GM18505 (cell line): ENCODE measurements around the gene TRABD2B.

ENCODE experiments used
- ATAC-seq: cut with Tn5 transposase; IDR thresholded peaks from one replicate; pipeline ENCODE4 v1.9.1; 2021; ENCODE audit not compliant: unreplicated experiment
- POLR2A ChIP-seq: IDR thresholded peaks from 4 replicates; pipeline ENCODE4 v1.6.1; 2011; ENCODE audit warnings: borderline replicate concordance; ENCODE audit not compliant: insufficient read depth, insufficient read length; ENCODE audit errors: extremely low read depth

TRABD2B gene

DNA sequence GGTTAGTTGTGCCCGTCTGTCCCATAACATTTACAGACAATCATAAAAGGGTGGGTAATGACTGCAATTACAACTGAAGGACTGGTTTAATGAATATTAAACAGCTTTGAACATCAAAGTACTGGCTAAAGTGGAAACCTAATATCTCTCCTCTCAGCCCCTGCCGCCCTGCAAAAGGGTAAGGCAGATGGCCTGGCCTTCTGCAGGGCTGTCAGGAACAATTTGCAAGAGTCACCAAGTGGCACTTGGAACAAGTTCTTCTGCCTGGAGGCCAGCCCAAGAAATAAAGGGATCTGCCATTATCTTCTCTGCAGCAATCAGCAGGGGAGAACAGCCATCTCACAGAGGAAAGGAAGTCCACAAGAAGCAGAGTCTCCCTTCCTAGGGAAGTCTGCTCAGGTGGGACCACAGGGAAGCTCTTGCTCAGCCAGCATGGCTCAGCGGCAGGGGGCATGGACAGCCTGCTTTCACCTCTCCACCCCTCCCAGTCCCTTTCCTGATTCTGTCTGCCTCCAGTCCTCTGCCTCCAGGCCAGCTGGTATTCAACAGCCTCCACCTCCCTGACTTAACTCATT, 96.1 kb downstream of the TRABD2B start:
- no peak for ATAC-seq
- TF ChIP-seq POLR2A = no peak

DNA sequence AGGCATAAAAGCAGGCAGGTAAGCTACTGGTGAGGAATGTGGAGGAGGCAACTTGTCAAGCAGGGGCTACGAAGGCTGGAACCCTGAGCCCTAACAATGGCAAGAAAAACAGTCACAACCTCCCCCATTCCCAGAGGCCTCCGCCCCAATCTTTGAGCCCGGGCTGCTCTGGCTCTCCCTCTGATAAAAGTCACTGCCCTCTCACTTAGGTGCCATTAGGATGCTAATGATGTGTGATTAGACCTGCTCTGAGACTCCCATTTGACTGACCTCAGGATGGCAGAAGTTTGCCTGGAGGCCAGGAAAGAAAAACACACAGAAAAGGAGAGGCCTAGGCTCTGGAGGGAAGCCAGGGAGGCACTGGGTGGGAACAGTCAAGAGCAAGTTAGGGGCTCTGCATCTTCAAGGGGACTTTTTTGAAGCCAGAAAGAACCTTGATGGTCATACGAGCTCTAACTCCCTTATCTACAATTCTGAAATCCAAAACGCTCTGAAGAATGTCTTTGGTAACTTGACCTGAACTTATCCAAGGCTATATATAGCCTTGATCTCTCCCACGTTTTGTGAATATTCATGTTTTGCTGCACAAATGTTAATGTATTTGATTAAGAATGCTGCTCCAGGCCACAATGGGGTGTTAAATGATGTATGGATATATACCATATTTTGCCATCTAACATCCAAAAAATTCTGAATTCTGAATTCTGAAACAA, 98.9 kb downstream of the TRABD2B start:
- no peak for TF ChIP-seq POLR2A
- no peak for ATAC-seq

DNA sequence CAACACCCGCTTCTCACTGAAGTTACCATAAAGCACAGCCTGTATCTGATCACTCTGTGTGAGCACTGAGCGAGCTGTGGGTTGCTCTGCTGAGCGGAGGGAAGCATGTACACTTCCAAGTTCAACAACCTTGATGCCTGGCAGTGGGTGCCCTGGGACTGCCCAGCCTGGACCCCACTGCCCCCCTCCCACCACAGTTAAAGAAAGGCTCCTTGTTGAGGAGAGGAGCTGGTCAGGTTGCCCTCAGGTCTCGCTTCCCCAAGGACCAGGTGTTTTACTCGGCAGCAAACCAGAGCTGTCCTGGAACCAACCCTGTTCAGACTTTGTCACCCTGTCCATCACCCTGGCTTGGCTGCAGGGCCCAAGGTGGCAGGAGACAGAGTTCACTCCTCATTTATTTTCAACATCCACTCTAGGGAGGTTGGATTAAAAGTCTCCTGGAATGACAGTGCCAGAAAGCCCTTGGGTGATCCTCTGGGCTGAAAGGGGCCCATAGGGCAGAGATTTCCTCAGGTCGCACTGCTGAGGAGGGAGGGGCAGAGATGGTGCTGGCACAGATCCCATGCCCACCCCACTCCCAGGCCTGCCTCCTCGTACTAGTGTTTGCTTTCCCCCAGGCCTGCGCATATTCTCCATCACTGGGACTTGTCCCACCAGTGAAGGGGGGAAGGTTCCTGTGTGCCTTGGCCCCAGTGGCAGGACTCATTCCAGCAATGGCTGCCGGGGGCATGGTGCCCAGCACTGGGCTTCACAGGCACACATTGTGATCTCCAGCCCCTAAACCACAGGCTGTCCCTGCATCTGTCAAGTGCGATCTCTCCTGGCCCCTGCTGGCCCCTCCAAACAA, 101.7 kb downstream of the TRABD2B start:
- no peak for TF ChIP-seq POLR2A
- no peak for ATAC-seq

DNA sequence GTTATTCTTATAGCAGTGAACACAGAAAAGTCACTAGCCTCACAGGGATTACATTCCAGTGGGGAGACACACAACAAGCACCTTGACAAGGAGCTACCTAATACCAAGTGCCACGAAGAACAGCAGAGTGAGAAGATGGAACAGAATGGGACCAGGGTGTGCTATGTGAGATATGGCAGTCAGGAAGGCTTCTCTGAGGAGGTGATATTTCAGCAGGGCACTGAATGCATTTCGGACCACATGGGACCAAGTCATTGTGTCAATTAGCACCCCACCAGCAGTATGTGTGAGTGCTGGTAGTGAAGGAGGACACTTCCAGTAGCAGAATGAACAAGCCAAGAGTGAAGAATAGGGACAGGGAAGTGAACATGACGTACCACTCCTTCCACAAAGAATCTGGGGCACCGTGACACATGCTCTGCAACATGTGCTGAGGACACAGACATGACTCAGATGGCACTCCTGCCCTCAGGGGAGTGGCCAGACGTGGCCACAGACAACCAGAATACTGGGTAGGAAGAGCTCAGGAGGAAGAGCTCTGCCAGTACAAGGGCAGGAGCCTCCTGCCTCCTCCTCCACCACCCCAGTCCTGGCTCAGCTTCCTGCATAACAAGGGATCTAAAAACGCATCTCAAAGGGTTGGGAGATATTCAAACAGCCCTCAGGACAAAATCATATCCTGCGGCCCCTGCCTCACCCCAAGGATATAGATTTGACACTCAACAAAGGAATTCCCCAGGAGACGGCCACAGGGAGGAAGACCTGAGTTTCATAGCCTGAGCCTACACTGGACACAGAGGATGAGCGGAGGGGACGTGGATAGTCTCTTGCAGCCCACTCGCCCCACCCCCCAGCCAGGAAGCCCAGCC, 102.5 kb downstream of the TRABD2B start:
- no peak for ATAC-seq

DNA sequence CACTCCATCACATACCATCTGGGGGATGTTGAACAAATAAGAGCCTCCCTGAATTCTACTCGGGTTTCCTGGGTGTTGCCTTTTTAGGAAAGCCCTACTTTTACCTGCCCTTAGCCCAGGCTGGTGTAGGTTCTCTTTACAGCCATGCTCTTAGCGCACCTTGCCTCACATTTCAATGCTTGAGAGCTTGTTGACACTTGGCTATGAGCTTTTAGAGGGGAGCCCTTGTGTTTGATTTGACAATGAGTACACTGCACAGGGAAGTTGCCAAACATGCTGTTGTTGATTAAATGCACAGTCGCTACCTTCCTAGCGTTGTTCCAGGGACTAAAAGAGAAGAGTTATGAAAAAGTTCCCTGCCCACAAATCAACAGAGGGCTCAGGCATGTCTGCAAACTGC, 103.8 kb downstream of the TRABD2B start:
- no peak for TF ChIP-seq POLR2A
- ATAC-seq = no peak

More for the DNA sequence above, 102.5 kb downstream of the TRABD2B start:
- TF ChIP-seq POLR2A = no peak

DNA sequence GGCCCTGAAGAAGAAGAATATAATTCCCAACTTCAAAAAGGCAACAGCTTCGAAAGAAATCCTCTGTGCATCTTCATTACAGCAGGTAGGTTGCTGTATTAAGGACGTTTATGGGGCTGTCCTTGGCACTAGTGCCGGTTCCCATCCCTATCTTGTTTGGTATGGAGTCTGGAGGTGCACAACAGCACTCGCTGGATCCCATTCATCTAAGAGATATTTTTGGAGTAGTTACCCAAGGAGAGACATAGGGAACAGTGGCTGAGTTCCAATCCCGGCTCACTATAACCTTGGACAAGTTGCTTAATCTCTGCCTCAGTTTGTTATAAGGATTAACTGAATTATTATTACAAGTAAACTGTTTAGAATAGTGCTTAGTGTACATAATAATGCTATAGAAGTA, 106.4 kb downstream of the TRABD2B start:
- no peak for ATAC-seq
- no peak for TF ChIP-seq POLR2A

DNA sequence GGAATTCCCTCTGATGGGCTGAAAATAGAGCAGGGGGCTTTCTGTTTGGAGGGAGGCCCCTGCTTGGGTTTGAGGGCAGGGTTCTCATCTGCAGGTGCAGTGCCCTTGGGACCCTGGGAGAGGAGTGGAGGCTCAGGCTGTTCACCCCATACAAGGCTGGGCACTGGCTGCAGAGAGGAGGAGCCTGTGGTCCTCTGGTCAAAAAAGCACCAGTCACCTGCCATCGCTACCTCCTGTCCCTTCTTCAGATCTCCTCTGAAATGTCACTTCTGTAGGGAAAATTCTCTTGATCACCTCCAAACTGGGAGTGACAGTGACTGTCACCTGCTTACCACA, 108.9 kb downstream of the TRABD2B start:
- no peak for ATAC-seq
- TF ChIP-seq POLR2A = no peak

DNA sequence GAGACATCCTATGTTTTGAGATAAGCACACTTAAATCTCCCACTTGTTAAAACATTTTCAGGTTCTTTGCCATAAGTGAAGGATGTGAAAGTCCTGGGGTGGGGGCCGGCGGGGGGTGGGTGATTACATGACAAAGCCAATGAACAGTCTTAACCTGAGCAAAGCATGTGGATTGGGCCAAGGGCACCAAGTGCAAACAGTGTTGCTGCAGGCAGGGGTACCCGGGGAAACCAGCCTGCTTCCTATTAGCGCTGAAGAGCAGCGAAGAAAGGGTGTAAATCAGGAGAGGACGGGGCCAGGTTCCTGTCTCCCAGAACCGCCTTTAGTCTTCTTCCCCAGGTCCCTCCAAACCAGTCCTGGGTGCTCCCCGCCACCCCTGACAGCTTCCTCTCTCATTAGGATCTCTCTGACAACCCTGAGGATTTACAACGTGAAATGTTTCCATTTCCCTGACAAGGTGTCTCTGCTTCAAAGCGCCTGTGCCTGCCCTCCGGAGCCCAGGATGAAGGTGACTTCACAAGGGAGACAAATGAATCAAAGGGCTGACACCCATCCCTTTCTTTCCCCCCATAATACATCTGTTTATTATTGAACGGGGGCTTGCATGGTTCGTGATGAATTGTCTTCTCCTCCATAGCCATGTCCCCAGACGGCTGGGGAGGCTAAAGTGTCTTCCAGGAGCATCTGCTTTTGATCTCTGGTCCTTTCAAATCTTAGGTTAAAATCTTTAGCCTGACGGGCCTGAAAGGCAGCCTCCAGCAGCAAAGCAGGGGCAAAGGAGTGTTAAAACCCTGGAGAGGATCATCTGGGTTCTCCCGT, 109.5 kb downstream of the TRABD2B start:
- TF ChIP-seq POLR2A = no peak
- ATAC-seq = no peak

DNA sequence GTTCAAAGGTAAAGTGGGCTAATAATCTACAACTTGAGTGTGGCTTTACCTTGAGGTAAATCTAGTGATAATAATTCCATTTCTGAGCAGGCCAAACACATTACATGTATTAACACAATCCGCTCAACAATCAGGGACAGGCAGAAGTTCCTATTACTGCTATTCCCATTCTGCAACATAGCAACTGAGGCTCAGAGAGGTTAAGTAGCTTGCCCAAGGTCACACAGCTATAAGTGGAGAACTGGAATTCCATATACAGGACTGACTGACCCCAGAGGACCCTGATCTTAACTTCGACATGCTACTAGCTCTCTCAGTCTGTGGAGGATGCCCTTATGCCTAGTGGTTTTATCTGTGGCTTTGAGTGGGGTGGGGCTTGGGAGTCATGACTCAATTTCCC, 110.1 kb downstream of the TRABD2B start:
- no peak for TF ChIP-seq POLR2A
- ATAC-seq = no peak

DNA sequence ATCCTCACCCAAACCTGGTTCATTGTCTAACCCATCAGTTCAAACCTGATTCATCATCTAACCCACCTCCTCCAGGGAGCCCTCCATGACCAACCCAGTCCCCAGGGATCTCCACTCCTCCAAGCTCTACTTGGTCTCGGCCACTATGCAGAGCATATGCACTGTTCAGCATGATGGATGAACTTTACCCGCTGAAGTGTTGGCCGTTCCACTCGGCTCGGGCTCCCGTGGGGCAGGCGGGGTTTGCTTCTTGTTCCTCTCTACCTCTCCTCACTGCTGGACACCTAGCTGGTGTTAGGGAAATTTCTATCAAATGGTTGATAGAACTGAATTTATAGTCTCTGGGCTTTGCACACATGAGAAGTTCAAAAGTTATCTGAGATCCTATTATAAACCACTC, 111.0 kb downstream of the TRABD2B start:
- no peak for ATAC-seq
- TF ChIP-seq POLR2A = no peak

DNA sequence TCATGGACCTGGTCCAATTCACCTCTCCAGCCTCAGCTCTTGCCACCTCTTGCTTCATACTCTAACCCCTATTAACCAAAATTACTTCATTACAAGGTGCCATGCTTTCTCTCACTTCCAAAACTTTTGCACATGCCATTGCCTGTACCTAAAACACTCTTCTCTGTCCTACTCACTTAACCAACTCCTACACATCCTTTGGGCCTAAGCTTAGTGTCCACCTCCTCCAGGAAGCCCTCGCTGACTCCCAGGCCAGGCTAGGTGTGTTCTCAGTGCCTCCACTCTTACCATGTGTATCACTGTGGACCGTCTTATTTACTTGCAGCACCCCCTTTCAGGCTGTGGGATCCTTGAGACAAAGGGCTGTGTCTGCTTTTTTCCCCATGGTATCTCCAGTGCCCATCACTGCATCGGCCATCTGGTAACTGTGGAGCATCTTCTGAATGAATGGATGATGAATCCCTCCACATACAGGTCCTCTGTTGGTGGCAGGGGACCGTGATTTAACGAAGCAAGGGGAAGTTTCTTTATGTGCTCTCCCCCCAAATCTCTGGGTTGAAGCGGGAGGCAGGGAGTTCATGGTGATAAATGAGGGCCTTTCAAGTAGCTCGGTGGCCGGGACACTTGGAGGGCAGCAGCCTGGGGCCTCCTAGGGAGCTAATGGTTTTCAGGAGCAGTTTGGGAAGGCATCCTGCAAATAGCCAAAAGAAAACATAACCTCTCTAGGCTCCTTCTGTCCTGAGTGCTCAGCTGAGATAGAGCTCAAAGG, 111.9 kb downstream of the TRABD2B start:
- TF ChIP-seq POLR2A = no peak
- no peak for ATAC-seq

DNA sequence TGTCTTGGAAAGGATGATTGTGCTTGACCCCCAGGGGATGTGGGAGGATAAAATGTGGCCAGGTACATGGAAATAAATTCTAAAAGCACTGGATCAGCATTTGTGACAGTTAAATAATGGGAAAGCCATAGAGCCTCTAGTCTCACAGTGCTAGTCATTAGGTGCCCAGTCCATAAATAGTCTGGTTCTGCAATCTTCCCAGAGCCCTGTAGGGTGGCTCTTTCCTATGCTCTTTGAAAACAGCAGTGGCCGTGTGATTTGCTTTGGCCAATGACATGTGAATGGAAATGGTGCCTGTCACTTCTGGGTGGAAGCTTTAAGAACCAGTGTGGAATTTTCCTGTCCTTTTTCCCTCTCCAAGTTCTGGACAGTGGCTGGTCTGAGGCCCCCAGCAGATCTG, 113.2 kb downstream of the TRABD2B start:
- ATAC-seq = no peak
- no peak for TF ChIP-seq POLR2A
